Left ventricle myocardium inferior (tissue), 1 donor: ENCODE data around the gene CGB1. TPM values are rescaled to one million over a fixed set of nuclear protein-coding genes. Genes with fewer than 3 reads are reported as not detected.
"Not testable (repeated sequence)": the region's sequence is repeated elsewhere in the genome, so short reads cannot be mapped to it uniquely, and the experiment has no call there.

Experiments used
- DNase-seq: peaks from one replicate; pipeline ENCODE4 v3.0.0-alpha.2; 2020
- H3K27ac ChIP-seq: fragments of 200-600 bp; replicated peaks from 2 replicates; pipeline ENCODE4 v1.8.0; 2021
- H3K27me3 ChIP-seq: fragments of 200-600 bp; 2 replicates; pipeline ENCODE4 v1.8.0; 2021; ENCODE audit warnings: low read depth
- H3K36me3 ChIP-seq: fragments of 200-600 bp; 2 replicates; pipeline ENCODE4 v1.8.0; 2021
- H3K4me1 ChIP-seq: fragments of 200-600 bp; 2 replicates; pipeline ENCODE4 v1.8.0; 2021
- H3K4me3 ChIP-seq: fragments of 200-600 bp; 2 replicates; pipeline ENCODE4 v1.8.0; 2021; ENCODE audit warnings: mild to moderate bottlenecking, moderate library complexity
- H3K9me3 ChIP-seq: fragments of 200-600 bp; replicated peaks from 2 replicates; pipeline ENCODE4 v1.8.0; 2021
- CTCF ChIP-seq: fragments of 200-600 bp; IDR thresholded peaks from 2 replicates; pipeline ENCODE4 v1.8.0; 2021; ENCODE audit warnings: antibody characterized with exemption, mild to moderate bottlenecking, borderline replicate concordance
- intact Hi-C: fragments of 100-400 bp; cut with micrococcal nuclease; formaldehyde crosslinking; loops from one replicate; pipeline ENCODE4 v1.11.0; 2022
- total RNA-seq: library from RNA; stranded (reverse); fragmentation: NEBNext Ultra II Directional; extraction: Animal tissue kit (Norgen Biotek cat#: 25700); gene quantifications from one replicate; pipeline ENCODE4 v1.2.1, GENCODE V29; 2021
- donor health status: DM: no; HTN: yes; CAD: no; lungs with severe emphysema.

The CGB1 gene
- total RNA-seq, 1 donor from 2014 or later, result not detected

DNA sequence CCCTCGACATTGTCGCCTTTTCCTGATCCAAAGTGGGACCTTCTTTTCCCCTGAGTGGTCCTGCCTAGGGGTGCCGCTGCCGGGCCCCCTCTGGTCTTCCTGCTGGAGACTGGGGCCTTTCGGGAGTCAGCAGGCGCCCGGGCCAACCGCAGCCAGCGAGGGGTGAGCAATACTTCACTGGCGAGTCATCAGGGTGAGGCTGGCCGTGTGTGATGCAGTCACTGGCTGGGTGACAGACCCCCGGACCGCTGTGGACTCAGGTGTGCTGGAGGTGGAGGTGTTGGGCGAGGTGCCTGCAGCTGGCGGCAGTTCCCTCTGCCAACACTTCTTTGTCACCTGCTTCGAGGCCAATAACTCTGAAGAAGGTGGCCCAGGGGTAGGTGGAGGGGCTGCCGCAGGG is 5.5 kb upstream of the CGB1 start:
- H3K4me3 ChIP-seq, result no peak overlapping the region
- no peaks in the 10 kb centered on the region for H3K4me1 ChIP-seq
- no peak overlapping the region for H3K27ac ChIP-seq
- no peaks in the 10 kb centered on the region for H3K36me3 ChIP-seq
- no peak for DNase-seq
- H3K27me3 ChIP-seq, result no peaks in the 10 kb centered on the region
- no peaks in the 10 kb centered on the region for H3K9me3 ChIP-seq
- intact Hi-C loops, result no loop called here
- no peak for TF ChIP-seq CTCF

GRCh38 chr19:49039736-49040135 is 3.0 kb upstream of the CGB1 start:
- H3K36me3 ChIP-seq, H3K4me1 ChIP-seq, H3K4me3 ChIP-seq, H3K9me3 ChIP-seq, H3K27ac ChIP-seq, DNase-seq, intact Hi-C loops: not testable (repeated sequence)
- H3K27me3 ChIP-seq, result peaks cover 16% of the 10 kb centered on the region

DNA sequence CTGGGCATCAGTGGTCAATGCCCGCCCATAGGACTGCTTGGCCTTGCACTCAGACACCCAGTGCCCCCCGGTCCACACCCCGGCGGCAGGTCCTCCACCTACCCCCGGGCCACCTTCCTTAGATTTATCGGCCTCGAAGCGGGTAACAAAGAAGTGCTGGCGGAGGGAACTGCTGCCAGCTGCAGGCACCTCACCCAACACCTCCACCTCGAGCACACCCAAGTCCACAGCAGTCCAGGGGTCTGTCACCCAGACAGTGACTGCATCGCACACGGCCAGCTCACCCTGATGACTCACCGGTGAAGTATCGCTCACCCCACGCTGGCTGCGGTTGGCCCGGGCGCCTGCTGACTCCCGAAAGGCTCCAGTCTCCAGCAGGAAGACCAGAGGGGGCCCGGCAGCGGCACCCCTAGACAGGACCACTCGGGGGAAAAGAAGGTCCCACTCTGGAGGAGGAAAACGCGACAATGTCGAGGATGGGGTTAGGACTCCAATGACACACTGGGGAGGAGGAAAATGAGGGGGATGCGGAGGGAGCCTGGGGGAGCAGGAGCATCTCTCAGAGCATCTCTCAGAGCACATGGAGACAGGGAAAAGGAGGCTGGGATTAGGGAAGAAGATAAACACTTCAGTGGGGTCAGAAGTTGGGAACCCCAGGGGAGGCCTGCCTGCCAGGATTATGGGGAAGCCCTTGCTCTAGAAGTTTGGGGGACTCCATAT is 2.0 kb upstream of the CGB1 start:
- H3K36me3 ChIP-seq, intact Hi-C loops, H3K9me3 ChIP-seq, DNase-seq, H3K27ac ChIP-seq, H3K4me1 ChIP-seq, H3K4me3 ChIP-seq: not testable (repeated sequence)
- peaks cover 16% of the 10 kb centered on the region for H3K27me3 ChIP-seq

- peaks cover 16% of the 10 kb centered on the region for H3K27me3 ChIP-seq
- H3K36me3 ChIP-seq, H3K27ac ChIP-seq, H3K9me3 ChIP-seq, H3K4me1 ChIP-seq, intact Hi-C loops, DNase-seq, H3K4me3 ChIP-seq: not testable (repeated sequence)
Measured at GRCh38 chr19:49038111-49038510, 1.4 kb upstream of the CGB1 start.

DNA sequence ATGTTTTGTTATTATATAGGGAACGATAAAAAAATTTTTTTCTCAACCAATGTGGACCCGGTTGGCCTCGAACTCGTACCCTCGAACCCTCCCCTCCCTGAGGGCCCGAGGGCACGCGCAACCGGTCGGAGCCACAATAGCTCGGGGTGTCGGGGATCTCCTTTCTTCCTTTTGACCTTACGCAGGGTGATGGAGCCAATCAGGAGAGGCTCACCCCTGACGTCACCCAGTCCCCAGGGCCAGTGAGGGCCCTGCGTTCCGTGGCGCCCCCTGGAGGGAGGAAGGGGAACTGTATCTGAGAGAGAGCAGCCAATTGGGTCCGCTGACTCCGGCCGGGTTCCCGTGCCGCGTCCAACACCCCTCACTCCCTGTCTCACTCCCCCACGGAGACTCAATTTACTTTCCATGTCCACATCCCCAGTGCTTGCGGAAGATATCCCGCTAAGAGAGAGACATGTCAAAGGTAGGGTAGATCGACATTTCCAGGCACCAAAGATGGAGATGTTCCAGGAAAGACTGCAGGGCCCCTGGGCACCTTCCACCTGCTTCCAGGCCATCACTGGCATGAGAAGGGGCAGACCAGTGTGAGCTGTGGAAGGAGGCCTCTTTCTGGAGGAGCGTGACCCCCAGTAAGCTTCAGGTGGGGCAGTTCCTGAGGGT is 4.9 kb downstream of the CGB1 start, which contains the start of gene CGB2:
Gene CGB2 (plus strand): TSS at position 249 of the 660 bp plus-strand sequence. CDS start 206 bp downstream, at position 455.
- H3K36me3 ChIP-seq, H3K4me1 ChIP-seq, H3K9me3 ChIP-seq, intact Hi-C loops, H3K4me3 ChIP-seq, DNase-seq, H3K27ac ChIP-seq: not testable (repeated sequence)
- peak; percentile 30 for TF ChIP-seq CTCF
- H3K27me3 ChIP-seq, result peaks cover 23% of the 10 kb centered on the region

GRCh38 chr19:49030323-49030722 is 6.4 kb downstream of the CGB1 start:
- H3K9me3 ChIP-seq, H3K27ac ChIP-seq, intact Hi-C loops, H3K4me3 ChIP-seq, H3K36me3 ChIP-seq, DNase-seq, H3K4me1 ChIP-seq: not testable (repeated sequence)
- peaks cover 13% of the 10 kb centered on the region for H3K27me3 ChIP-seq

- H3K27me3 ChIP-seq, H3K36me3 ChIP-seq, H3K4me1 ChIP-seq, DNase-seq, H3K4me3 ChIP-seq, intact Hi-C loops, H3K27ac ChIP-seq, H3K9me3 ChIP-seq: not testable (repeated sequence)
Measured at GRCh38 chr19:49029749-49030148, 6.9 kb downstream of the CGB1 start.

- H3K36me3 ChIP-seq, H3K27ac ChIP-seq, H3K4me1 ChIP-seq, H3K27me3 ChIP-seq, DNase-seq, H3K9me3 ChIP-seq, H3K4me3 ChIP-seq, intact Hi-C loops: not testable (repeated sequence)
Measured at GRCh38 chr19:49028686-49029085, 8.0 kb downstream of the CGB1 start.

DNA sequence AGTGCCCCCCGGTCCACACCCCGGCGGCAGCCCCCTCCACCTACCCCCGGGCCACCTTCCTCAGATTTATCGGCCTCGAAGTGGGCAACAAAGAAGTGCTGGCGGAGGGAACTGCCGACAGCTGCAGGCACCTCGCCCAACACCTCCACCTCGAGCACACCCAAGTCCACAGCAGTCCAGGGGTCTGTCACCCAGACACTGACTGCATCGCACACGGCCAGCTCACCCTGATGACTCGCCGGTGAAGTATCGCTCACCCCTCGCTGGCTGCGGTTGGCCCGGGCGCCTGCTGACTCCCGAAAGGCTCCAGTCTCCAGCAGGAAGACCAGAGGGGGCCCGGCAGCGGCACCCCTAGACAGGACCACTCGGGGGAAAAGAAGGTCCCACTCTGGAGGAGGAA is 11.1 kb downstream of the CGB1 start:
- H3K27ac ChIP-seq, DNase-seq, H3K9me3 ChIP-seq, H3K36me3 ChIP-seq, H3K27me3 ChIP-seq, H3K4me3 ChIP-seq, intact Hi-C loops, H3K4me1 ChIP-seq: not testable (repeated sequence)

- H3K27me3 ChIP-seq, H3K27ac ChIP-seq, DNase-seq, H3K36me3 ChIP-seq, H3K4me1 ChIP-seq, intact Hi-C loops, H3K9me3 ChIP-seq, H3K4me3 ChIP-seq: not testable (repeated sequence)
Measured at GRCh38 chr19:49025088-49025487, 11.6 kb downstream of the CGB1 start.

- H3K4me3 ChIP-seq, H3K4me1 ChIP-seq, H3K36me3 ChIP-seq, H3K27ac ChIP-seq, intact Hi-C loops, H3K9me3 ChIP-seq, DNase-seq: not testable (repeated sequence)
- peaks cover 11% of the 10 kb centered on the region for H3K27me3 ChIP-seq
Measured at GRCh38 chr19:49024233-49024632, 12.5 kb downstream of the CGB1 start, which contains the start of gene CGB3. CGB3 (minus strand) TSS chr19:49024333; CDS start chr19:49023971, 362 bp downstream.
